Colonic mucosa (tissue), 4 donors: Measurements from ENCODE around the gene P2RY6. TPM values are rescaled to one million over a fixed set of nuclear protein-coding genes. Genes with fewer than 3 reads are reported as not detected.

ENCODE experiments used
- DNase-seq: peaks from one replicate; pipeline ENCODE4 v3.0.0-alpha.2; 2020
- H3K27ac ChIP-seq: fragments of 200-600 bp; one replicate; pipeline ENCODE4 v1.8.0; 2021
- H3K27me3 ChIP-seq: fragments of 200-600 bp; one replicate; pipeline ENCODE4 v1.8.0; 2021
- H3K36me3 ChIP-seq: fragments of 200-600 bp; one replicate; pipeline ENCODE4 v1.8.0; 2021
- H3K4me1 ChIP-seq: fragments of 200-600 bp; one replicate; pipeline ENCODE4 v1.8.0; 2021; ENCODE audit warnings: mild to moderate bottlenecking
- H3K4me3 ChIP-seq: fragments of 200-600 bp; one replicate; pipeline ENCODE4 v1.8.0; 2021
- H3K9ac ChIP-seq, 2 donors: one replicate each; pipeline ENCODE4 v1.7.0; 2013; ENCODE audit warnings: control low read depth in 2 of 2, low read depth in 2 of 2, low read length in 2 of 2
- H3K9me3 ChIP-seq: fragments of 200-600 bp; one replicate; pipeline ENCODE4 v1.8.0; 2021
- CTCF ChIP-seq: fragments of 200-600 bp; IDR thresholded peaks from one replicate; pipeline ENCODE4 v1.8.0; 2022; ENCODE audit warnings: antibody characterized with exemption, mild to moderate bottlenecking
- intact Hi-C: fragments of 100-400 bp; cut with DNase I; formaldehyde crosslinking; loops from one replicate; pipeline ENCODE4 v1.14.1; 2022
- total RNA-seq, 2 donors: library from RNA; stranded (reverse); fragmentation: NEBNext Ultra II Directional in 1 of 2; extraction: Animal tissue kit (Norgen Biotek cat#: 25700) in 1 of 2; gene quantifications; one replicate each; pipeline ENCODE4 v1.2.1, GENCODE V29; 2021
- donor health status: healthy.
- donor health status: DM: no; HTN: no; CAD: no.
- donor health status: DM: no; HTN: no; CAD: no.

Gene P2RY6
- total RNA-seq, 2 donors from 2014 or later = 0.91 to 1.4 TPM

- Histone ChIP-seq H3K27ac (no peak overlapping the region), H3K9me3 (no peaks in the 10 kb centered on the region), H3K27me3 (no peaks in the 10 kb centered on the region), H3K9ac (no peak overlapping the region), H3K4me1 (no peaks in the 10 kb centered on the region), H3K4me3 (no peak overlapping the region), H3K36me3 (no peaks in the 10 kb centered on the region)
- TF ChIP-seq CTCF = no peak
- no peak for DNase-seq
- intact Hi-C loops = loop anchor here (10.0 kb wide), 1 partner anchor 46 kb away; no protein-coding TSS in a partner anchor
These were observed 33.0 kb upstream of the P2RY6 start for GRCh38 chr11:73239111-73239521.

- Histone ChIP-seq H3K9me3 (no peaks in the 10 kb centered on the region), H3K4me1 (no peaks in the 10 kb centered on the region), H3K9ac (no peak overlapping the region), H3K27me3 (no peaks in the 10 kb centered on the region), H3K27ac (no peak overlapping the region), H3K4me3 (no peak overlapping the region), H3K36me3 (no peaks in the 10 kb centered on the region)
- no peak for TF ChIP-seq CTCF
- no peak for DNase-seq
- intact Hi-C loops = loop anchor here (5.0 to 10.0 kb wide), 3 partner anchors 45 to 402 kb away; no protein-coding TSS in a partner anchor
These were observed 32.5 kb upstream of the P2RY6 start for GRCh38 chr11:73239571-73240189.

- Histone ChIP-seq H3K27me3 (no peaks in the 10 kb centered on the region), H3K9me3 (no peaks in the 10 kb centered on the region), H3K27ac (no peak overlapping the region), H3K4me3 (no peak overlapping the region), H3K9ac (no peak overlapping the region), H3K36me3 (no peaks in the 10 kb centered on the region), H3K4me1 (no peaks in the 10 kb centered on the region)
- no peak for DNase-seq
- no peak for TF ChIP-seq CTCF
- intact Hi-C loops = loop anchor here (5.0 to 10.0 kb wide), 2 partner anchors 315 to 403 kb away; no protein-coding TSS in a partner anchor
These were observed 31.9 kb upstream of the P2RY6 start for GRCh38 chr11:73240190-73240781.

GRCh38 chr11:73241300-73241699, 30.8 kb upstream of the P2RY6 start:
- H3K27me3 ChIP-seq = no peaks in the 10 kb centered on the region
- H3K9ac ChIP-seq = no peak overlapping the region
- no peaks in the 10 kb centered on the region for H3K36me3 ChIP-seq
- H3K9me3 ChIP-seq = no peaks in the 10 kb centered on the region
- intact Hi-C loops = loop anchor here (5.0 to 10.0 kb wide), 2 partner anchors 316 to 404 kb away; no protein-coding TSS in a partner anchor
- no peak for TF ChIP-seq CTCF
- H3K27ac ChIP-seq = no peak overlapping the region
- no peaks in the 10 kb centered on the region for H3K4me1 ChIP-seq
- no peak for DNase-seq
- no peak overlapping the region for H3K4me3 ChIP-seq

- Histone ChIP-seq H3K27me3 (no peaks in the 10 kb centered on the region), H3K27ac (no peak overlapping the region), H3K36me3 (no peaks in the 10 kb centered on the region), H3K4me3 (no peak overlapping the region), H3K9ac (no peak overlapping the region), H3K4me1 (no peaks in the 10 kb centered on the region), H3K9me3 (no peaks in the 10 kb centered on the region)
- DNase-seq = peak; percentile 74
- intact Hi-C loops = loop anchor here (2.0 to 10.0 kb wide), 3 partner anchors 58 to 405 kb away; no protein-coding TSS in a partner anchor
- TF ChIP-seq CTCF = peak; percentile 81
These were observed 29.7 kb upstream of the P2RY6 start for GRCh38 chr11:73242251-73243092.
